SHP77 (cell line): ENCODE data around the gene PLAGL1.

Source experiments
- DNase-seq, 2 experiments: peaks; one replicate each; lab custom pipeline; 2025; lab: John Stamatoyannopoulos, UW

PLAGL1 gene

DNA sequence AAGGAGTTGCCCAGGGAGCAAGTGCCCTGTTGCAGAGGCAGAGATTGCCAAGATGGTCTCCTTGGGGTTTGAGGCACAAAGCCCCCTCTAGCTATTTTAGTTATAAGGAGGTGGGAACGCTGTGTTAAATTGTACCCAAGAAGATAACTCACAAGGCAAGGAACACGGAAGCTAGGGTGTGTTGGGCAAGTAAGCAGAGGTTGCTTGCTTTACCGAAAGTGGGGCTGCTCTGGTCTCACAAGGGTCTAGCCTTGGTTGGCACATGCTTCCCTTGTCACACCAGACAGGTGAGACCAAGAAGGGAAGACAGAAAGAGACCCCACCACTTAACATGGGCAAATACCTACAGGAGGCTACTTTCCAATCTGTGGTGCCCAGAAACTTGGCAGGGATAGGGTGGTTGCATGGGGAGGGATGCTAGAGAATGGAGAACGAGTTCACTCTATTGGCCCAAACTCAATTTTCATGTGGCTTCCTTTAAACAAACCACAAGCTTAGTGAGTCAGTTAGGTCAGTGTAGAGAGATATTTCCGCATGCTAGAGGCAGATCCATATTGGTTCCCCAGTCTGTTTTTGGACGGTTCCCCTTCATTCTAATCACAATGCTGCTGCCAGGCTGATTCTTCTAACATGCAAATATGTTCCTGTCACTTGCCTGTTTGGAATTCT lies 42.4 kb downstream of the PLAGL1 start:
- DNase-seq: no peak

DNA sequence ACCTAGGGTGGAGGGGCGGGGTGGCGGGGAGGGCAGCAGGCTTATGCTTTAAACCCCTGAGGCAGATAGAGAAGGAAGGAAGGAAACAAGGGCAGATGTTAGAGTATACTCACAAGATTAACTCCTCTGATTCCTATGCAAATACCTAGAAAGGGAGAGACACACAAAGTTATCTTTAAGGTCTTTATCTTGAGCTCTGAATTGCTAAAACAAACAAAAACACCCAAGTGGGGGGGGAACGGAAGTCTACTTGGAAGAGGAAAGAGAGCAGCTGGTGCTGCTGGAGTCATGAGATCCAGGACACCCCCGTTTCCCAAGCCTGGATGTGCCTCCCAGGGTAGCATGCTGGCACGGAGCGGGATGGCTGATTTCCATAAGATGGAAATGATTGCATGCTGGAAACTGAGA lies 43.4 kb downstream of the PLAGL1 start:
- DNase-seq: no peak

DNA sequence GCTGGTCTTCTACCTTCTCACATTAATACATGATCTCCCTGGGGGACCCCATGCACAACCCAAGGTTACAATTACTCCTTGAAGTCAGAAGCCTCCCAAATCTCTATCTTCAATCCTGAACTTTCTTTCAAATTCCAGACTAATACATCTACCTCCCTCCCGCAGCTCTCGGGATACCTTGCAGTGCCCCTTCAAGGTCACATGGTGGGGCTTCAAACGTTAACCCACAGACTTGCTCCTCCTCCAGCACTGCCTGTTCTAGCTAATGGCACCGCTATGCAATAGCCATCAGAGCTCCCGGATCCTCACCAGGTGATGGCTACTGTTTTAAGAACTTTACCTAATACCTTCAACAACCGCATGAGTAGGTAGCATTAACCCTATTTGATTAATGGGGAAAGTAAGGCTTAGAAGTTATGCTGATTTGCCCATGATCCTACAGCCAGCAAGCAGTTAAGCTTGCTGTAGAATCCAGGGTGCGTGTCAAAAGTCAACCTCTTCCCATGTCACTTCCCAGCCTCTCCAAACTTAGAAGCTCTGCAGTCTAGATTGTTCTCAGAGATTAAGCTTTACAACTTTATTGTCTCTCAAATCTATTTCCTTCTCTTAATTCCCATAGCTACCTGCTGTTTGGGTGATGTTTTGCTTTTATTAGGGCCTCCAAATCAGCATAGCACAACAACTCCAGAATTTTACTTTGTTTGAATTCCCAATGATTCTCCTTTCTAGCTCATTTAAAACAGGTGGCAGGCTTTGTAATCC lies 44.7 kb downstream of the PLAGL1 start:
- no peak for DNase-seq

DNA sequence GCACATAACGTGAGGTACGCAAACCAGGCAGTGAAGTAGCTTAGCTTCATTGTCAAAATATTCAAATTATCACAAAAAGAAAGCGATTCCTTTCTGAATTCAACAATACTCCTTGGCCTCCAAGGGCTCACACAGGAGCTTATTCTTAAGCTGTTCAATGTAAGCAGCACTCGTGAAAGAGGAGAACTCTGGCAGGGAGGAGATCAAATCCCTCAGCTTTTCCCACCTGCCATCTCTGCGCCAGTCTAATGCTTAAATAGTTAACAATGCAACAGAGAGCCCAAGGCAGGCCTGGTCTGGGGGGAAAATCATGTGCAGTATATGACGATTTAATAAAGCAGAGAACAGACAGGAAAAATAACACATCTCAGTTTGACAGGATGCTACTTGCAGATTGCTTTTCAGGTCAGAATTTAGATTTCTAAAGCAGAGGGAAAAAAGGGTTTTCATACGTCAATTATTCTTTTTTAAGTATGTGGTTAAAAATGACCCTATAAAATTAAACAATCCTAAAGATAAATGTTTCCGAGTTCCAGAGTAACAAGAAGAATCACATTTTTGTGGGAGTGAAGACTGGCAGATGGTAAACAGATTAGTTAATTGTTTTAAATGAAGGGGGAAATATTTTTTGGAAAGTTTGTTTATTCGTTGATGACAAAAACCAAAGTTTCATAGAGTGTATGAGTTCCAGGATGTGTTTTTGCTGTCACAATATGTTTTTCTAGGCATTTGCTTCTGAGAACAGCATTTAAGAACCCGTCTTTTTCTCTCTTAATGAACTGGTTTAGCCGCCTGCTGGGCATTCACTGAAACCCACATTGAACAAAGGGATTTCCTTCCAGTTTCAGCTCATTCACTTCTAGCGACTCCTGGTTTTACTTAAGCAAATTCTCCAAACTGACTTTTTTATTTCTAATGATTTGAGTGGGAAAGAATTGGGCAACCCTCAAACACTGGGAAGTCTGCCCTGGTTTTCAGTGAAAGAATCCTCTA lies 45.9 kb downstream of the PLAGL1 start:
- DNase-seq: no peak

DNA sequence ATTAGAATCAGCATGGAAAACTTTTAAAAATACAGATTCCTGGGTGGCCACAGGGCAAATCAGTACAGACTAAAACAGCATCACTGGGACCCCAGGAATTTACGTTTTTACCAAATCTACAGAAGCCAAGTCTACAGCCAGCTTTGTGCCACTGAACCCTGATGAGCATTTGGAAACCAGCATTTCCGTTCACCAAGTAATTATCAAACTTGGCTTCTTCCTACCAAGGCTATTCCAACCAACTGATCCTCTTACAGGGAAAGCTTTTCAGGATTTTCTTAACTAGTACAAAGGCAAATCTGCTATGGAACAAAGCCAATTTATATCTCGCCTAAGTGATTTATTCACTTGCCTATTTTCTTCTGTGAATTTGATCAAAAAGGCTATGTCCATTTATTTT lies 47.0 kb downstream of the PLAGL1 start:
- DNase-seq: no peak

DNA sequence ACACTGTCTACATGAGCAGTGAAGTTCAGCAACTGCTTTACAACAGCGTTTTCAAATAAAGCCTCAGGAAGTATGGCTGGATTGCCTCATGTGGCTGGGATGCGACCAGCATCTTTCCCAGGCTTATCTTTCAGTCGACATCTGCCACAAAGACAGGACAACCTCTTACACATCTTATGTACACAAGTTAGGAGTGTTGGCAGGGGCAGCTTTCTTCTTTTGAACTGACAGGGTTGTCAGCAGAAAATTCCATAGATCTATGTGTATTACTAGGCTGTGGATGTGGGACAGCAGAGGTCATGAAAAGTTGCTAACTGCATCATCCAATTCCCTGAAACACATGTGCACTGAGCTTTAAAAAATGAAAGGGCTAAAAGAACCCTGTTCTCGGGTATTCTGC lies 48.1 kb downstream of the PLAGL1 start:
- no peak for DNase-seq

DNA sequence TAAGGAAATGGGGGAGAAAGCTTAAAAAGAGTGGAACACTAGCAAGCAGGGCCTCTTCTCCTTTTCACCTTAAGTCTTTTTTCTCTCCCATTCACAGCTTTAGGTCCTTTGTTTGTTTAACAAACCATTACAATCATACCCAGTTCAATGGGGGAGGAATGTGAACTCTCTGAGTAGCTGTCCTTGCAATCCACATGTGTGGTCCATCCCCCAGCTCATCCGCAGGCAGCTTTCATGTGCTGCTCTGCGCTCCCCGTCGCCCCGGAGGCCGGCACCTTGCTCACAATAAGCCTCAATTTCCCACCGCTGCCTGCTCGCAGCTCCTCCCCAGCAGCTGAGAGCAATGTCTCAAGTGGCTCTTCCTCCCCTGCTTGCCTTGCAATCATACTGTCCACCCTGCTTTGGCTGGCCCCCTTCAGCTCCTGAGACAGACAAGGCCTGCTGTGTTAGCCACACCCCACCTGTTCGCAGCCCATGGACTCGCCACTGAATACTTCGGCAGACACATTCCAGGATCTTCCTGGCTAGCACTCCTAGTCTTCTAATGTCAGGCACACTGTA lies 49.1 kb downstream of the PLAGL1 start:
- no peak for DNase-seq

DNA sequence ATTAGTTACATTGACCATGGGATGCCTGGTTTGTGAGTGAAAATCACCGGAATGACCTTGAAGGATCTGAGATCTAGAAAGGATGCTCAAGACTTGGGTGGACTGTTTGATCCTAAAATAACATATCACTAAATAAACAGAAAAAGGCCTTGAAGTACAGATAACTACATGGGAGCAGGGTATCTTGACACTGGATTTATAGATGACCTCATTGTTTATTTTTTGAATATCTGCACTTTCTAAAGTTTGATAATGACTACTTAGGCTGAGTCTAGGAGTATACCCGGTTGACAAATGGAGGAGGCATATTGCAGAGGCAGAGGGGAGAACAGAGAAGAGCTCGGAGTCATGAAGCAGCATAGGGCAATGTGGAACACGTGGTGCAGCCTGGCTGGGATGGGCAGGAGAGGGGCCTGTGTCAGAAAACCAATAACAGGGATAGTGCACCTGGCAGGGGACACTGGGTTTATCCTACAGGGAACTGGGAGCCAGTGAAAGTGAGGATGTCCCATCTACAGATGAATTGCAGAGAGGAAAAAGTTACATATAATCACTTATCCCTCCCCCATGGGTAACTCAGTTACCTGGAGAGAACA lies 50.3 kb downstream of the PLAGL1 start:
- DNase-seq: no peak

DNA sequence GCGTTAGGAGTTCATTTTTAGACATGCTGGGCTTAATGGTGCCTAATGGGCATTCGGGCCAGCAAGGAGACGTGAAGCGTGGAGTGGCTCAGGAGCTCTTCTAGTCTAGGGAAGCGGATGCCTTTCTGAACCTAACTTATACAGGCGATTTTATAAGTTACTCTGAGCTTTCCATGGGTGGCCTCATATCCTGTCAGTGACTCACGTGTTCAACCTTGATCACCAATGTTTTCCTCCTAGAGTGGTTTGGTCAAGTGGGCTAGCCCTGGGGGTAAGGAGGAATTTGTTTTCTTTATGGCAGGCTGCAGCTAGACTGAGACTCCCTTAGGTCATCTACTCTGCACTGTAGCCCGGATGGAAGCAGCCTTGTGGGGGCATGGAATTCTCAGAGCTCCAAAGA lies 52.1 kb downstream of the PLAGL1 start:
- DNase-seq: no peak

DNA sequence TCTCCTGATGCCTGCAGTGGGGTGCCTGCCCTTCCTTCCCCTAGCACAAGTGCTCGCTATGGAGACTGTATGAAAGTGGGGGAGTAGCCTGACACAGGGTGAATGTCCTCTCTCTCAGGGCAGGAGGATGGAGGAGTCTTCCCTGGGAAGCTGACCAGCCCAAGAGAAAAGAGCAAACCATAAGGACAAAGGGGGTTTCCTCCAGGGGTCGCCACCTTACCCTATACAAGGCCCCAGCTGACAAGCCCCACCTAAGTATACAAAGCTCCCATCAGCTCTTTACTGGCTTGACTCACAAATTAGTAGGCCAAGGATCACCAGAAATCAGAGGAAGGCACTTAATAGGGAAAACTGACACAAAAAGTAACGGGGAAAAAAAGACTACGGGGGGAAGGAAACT lies 54.1 kb downstream of the PLAGL1 start:
- DNase-seq: no peak

DNA sequence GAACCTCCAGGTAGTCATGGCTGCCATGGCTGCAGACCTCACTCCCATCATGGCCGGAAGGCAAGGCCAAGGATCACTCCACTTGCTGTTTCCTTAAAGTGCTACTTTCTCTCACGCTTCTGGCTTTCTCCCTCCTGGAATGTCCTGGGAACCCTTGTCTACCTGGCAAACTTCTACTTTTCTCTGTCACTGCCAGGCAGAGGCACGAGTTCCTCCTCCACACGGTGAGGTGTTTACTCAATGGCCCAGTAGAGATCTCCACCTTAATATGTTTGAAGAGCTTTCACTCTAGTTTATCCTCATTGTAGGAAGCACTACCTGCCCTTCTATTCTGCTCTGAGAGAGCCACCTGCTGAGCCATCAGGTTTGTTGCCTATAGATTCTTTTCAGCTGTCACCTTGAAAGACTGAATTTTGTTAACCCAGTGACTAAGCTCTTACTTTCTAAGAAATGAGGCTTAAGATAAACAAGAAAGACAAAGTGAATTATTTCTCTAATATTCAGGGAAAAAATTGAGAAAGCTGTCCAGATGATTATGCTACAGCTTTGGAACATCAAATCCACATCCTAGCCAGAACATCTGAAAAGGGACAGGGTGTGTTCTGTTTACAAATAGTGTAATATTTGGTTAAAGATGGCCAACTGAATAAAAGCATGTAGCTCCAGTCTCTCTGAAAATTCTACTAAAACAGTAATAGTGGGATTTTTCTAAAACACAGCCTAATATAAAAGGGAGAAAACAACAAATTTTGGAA lies 54.9 kb downstream of the PLAGL1 start:
- no peak for DNase-seq

DNA sequence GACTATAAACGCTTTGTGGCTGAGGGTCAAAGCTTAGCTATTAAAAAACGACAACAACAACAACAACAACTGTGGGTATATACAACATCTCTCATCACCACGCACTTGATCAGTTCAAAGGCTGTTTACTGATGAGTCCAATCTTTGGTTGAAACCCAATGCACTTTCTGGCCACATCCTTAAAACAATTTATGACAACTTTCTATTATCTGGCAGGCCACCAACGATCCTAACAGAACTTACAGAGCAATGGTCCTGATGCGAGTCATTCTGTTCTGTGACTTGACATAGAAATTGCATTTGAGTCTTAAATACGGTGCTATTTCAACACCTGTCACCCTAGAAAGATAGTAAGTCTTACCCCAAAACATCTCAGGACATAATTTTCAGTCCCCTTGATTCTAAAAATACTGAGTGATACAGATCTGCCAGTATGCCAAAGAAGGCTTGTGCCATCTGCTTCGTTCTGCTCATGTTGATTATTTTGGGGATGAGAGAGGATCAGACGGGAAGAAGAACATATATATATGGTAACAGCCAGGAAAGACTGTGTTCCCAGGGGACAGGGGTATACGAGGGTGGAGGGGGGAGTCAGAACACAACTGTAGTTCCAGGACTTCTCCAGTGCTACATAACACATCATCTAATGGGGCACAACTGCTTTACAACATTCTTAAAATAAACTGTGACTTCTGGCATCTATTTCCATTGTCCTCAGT lies 55.8 kb downstream of the PLAGL1 start:
- no peak for DNase-seq

DNA sequence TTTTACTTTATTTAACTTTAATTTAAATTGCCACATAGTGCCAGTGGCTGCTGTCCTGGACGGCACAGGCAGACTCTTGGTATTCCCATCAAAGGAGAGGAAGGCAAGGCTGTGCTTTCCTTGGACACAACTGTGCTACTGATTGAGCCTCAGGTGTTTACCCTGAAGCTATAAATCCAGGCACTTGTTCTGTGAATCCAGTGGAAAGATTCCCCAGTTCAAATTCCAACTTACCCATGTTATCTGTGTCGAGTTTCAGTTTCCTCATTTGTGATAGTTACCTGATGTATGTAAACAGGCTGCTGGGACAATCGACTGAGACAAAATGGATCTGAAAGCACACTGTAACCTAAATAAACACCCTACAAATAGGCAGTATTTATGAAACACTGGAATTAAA lies 57.2 kb downstream of the PLAGL1 start:
- DNase-seq: no peak

DNA sequence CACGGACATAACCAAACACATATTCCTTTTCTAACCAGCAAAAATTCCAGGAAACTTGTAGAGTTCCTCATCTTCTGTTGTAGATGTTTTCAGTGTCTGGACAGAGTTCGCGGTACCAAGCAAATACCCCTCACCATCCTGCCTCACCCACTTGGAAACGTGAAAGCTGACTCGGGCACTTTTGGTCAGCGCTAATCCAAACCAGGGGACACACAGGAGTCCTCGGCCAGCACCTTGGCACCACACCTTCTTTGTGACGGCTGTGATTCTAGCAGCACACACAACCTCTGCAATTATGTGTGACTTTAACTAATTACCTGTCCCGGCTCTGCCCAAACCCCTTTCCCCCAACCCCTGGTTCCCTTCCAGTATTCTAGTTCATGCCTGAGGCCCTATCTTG lies 58.1 kb downstream of the PLAGL1 start:
- no peak for DNase-seq

DNA sequence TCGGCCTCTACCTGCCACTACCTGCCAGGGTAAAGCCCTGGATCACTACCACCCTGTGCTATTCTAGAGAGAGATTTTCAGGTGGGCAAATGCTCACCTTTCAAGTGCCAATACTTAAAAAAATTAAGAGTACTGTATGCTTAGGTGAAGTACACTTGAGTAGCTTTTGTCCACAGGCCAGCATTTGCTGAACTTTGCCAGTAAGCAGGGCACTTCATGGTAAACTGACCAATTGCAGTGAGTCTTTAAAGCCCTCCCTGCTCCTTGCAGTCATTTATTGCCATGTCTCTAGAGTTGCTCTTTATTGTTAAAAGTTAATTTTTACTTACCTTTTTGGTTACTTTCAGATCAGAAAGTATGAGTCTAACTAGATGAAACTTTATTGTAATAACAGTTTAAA lies 58.5 kb downstream of the PLAGL1 start:
- no peak for DNase-seq

DNA sequence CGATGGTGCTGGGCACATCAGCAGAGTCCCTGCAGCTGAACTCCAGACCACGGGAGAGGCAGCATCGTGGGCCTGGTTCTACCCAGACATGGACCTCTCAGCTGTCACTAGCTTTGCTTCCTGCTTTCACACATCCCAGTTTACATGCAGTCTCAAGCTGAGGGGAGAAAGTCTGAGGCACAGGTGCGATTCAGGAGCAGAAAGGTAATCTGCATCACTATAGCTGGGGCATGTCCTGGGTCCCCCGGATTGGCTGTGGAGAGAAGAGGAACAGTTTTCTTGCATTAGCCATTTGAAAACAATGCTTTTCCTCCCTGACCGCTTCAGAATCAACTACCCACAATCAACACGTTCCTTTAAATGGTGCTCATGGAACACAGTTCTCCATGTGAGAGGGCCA lies 59.9 kb downstream of the PLAGL1 start:
- no peak for DNase-seq

DNA sequence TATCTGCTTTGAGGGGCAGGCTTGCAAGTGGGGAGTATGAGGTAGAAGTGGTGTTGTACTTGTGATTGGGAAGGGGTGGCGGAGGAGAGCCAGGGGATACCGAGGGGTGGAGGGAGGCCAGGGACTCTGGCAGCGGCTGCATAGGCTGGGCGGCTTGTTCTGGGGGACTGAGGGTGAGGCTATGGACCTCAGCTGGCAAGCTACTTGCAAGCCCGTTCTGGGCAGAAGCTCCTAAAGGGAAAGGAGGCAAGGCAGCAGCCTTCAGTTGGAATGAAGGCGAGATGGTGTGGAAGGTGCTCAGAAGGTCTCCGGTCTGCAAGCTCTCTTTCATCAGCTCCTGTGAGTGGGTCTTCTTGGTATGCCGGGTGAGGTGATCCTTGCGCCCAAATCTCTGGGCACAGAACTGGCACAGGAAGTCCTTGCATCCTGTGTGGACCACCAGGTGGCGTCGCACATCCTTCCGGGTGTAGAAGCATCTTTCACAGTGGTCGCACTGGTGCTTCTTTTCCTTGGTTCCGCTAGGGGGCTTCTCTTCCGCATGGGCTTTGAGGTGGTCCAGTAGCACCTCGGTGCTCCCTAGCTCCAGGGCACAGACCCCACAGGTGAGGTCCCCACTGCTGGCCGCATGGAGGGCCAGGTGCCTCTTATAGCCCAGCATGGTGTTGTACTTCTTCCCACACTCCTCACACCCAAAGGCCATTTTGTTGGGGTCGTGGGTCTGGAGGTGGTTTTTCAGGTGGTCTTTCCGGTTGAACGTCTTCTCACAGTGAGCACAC lies 66.0 kb downstream of the PLAGL1 start:
- peak; percentile 32 to 64 for DNase-seq

DNA sequence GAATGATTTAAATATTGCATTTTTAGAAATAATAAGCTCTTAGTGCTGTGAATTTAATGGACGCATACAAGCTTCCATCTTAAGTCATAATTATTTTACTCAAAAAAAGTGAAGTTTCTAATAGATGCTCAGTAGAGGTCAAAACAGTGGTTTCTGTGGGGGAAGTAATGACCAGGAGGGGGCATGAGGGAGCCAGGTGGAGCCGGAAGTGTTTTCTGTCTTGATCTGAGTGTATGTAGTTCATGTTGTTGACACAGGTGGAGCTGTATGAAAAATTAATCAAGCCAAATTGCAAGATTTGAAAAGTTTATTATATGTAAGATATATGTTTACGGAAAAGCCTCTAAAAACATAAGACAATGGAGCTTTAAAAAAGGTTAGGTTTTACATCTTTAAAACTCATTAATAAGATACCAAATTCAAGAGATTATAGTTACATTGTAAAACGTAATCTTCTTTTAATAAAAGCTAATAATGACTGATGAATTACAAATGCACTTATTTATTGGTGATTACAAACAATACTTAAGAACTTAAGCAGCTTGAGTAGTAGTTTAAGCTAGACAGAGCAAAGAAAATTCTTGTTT lies 68.0 kb downstream of the PLAGL1 start:
- peak; percentile 15 to 28 for DNase-seq

DNA sequence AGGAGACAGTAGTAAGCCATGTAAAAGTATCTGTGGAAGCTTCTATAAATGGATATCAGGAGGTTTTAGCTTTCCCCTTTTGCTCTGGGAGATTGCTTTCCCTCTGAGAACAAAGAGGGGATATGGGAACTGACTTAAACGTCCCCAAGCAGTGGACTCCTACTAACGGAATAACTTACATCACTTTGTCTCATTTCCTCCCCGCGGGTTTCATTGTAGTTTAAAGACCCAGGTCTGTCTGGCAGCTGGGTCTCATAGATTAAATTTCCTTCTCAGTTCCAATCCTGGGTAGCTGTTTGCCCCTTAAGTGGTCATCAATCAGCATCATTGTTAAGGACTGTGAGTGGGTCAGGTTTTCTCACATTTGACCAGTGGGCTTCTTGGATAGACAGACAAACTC lies 68.7 kb downstream of the PLAGL1 start:
- DNase-seq: no peak

DNA sequence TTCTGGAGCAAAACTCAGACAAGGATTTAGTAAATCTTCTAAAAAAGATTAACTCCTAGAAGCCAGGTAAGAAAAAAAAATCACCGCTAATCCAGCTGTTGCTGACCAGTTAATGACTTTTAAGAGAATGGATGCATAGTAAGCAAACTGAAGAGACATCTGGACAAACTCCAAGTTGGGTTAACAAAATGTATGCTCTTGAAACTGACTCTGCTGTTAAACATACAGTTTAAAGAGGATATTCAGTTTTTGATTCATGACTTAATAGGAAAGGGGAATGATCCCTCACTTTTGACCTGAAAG lies 70.4 kb downstream of the PLAGL1 start:
- no peak for DNase-seq
